H9 (cell line): ENCODE data around the gene SMIM41. TPM values are rescaled to one million over a fixed set of nuclear protein-coding genes. Genes with fewer than 3 reads are reported as not detected.

ENCODE experiments used
- DNase-seq: peaks from one replicate; pipeline ENCODE4 v3.0.0-alpha.2; 2017
- H2AFZ ChIP-seq: one replicate; pipeline ENCODE4 v1.6.1; 2013; ENCODE audit warnings: mild to moderate bottlenecking, low read length, control low read depth, moderate library complexity
- H2AK5ac ChIP-seq: 2 replicates; pipeline ENCODE4 v1.6.1; 2013; ENCODE audit warnings: low read length, control low read depth, mixed read lengths; ENCODE audit not compliant: insufficient read length
- H2BK120ac ChIP-seq: one replicate; pipeline ENCODE4 v1.6.1; 2013; ENCODE audit warnings: low read depth, mild to moderate bottlenecking, low read length, control low read depth, inconsistent platforms; ENCODE audit not compliant: poor library complexity, severe bottlenecking
- H2BK12ac ChIP-seq: 2 replicates; pipeline ENCODE4 v1.6.1; 2013; ENCODE audit warnings: low read length, control low read depth, mixed read lengths, low read depth; ENCODE audit not compliant: insufficient read length
- H2BK15ac ChIP-seq: 2 replicates; pipeline ENCODE4 v1.6.1; 2013; ENCODE audit warnings: low read depth, low read length, control low read depth
- H2BK20ac ChIP-seq: one replicate; pipeline ENCODE4 v1.6.1; 2013; ENCODE audit warnings: low read depth, mild to moderate bottlenecking, low read length, control low read depth, inconsistent platforms; ENCODE audit not compliant: poor library complexity, severe bottlenecking
- H2BK5ac ChIP-seq: 2 replicates; pipeline ENCODE4 v1.6.1; 2013; ENCODE audit warnings: low read length, control low read depth, mixed read lengths; ENCODE audit not compliant: insufficient read length
- H3K14ac ChIP-seq: 2 replicates; pipeline ENCODE4 v1.6.1; 2013; ENCODE audit warnings: low read length, control low read depth; ENCODE audit not compliant: insufficient read depth
- H3K18ac ChIP-seq: 2 replicates; pipeline ENCODE4 v1.6.1; 2013; ENCODE audit warnings: low read depth, mild to moderate bottlenecking, mixed read lengths, low read length, control low read depth; ENCODE audit not compliant: insufficient read length
- H3K23ac ChIP-seq: 2 replicates; pipeline ENCODE4 v1.6.1; 2013; ENCODE audit warnings: low read length, control low read depth, mixed read lengths, low read depth; ENCODE audit not compliant: insufficient read length
- H3K23me2 ChIP-seq: 2 replicates; pipeline ENCODE4 v1.6.1; 2013; ENCODE audit warnings: low read depth, mild to moderate bottlenecking, mixed read lengths, low read length, control low read depth; ENCODE audit not compliant: insufficient read length, poor library complexity, severe bottlenecking
- H3K27ac ChIP-seq: 2 replicates; pipeline ENCODE4 v1.5.1; 2013; ENCODE audit warnings: low read length, control low read depth, mixed read lengths, low read depth; ENCODE audit not compliant: insufficient read length
- H3K27me3 ChIP-seq: 2 replicates; pipeline ENCODE4 v1.6.1; 2013; ENCODE audit warnings: low read length, control low read depth, inconsistent platforms; ENCODE audit not compliant: insufficient read depth
- H3K4ac ChIP-seq: 2 replicates; pipeline ENCODE4 v1.6.1; 2013; ENCODE audit warnings: low read depth, mild to moderate bottlenecking, control low read depth, inconsistent platforms, low read length, moderate library complexity
- H3K4me1 ChIP-seq: 2 replicates; pipeline ENCODE4 v1.6.1; 2013; ENCODE audit warnings: low read length, control low read depth, inconsistent platforms; ENCODE audit not compliant: insufficient read depth
- H3K4me2 ChIP-seq: 2 replicates; pipeline ENCODE4 v1.6.1; 2013; ENCODE audit warnings: low read length, control low read depth, mixed read lengths; ENCODE audit not compliant: insufficient read length, insufficient read depth
- H3K56ac ChIP-seq: 2 replicates; pipeline ENCODE4 v1.6.1; 2013; ENCODE audit warnings: low read depth, mild to moderate bottlenecking, mixed read lengths, low read length, control low read depth; ENCODE audit not compliant: insufficient read length
- H3K79me1 ChIP-seq: 2 replicates; pipeline ENCODE4 v1.6.1; 2013; ENCODE audit warnings: low read depth, mild to moderate bottlenecking, moderate library complexity, low read length, control low read depth, inconsistent platforms; ENCODE audit not compliant: insufficient read depth, poor library complexity, severe bottlenecking
- H3K79me2 ChIP-seq: 2 replicates; pipeline ENCODE4 v1.6.1; 2013; ENCODE audit warnings: low read length, control low read depth, inconsistent platforms; ENCODE audit not compliant: insufficient read depth
- H3K9ac ChIP-seq: 2 replicates; pipeline ENCODE4 v1.6.1; 2013; ENCODE audit warnings: low read length, control low read depth, mixed read lengths; ENCODE audit not compliant: insufficient read length; ENCODE audit errors: extremely low read depth
- H3K9me3 ChIP-seq: one replicate; pipeline ENCODE4 v1.6.1; 2013; ENCODE audit warnings: low read depth, low read length, inconsistent platforms; ENCODE audit not compliant: control insufficient read depth
- H3T11ph ChIP-seq: one replicate; pipeline ENCODE4 v1.6.1; 2013; ENCODE audit warnings: mild to moderate bottlenecking, low read length, control low read depth, inconsistent platforms
- H4K20me1 ChIP-seq: one replicate; pipeline ENCODE4 v1.6.1; 2013; ENCODE audit not compliant: control insufficient read depth, insufficient read length, insufficient read depth
- H4K5ac ChIP-seq: 2 replicates; pipeline ENCODE4 v1.6.1; 2013; ENCODE audit warnings: low read depth, mild to moderate bottlenecking, mixed read lengths, low read length, control low read depth; ENCODE audit not compliant: insufficient read length
- H4K8ac ChIP-seq: replicated peaks from 2 replicates; pipeline ENCODE4 v1.6.1; 2013; ENCODE audit warnings: low read length, control low read depth, mixed read lengths, low read depth; ENCODE audit not compliant: insufficient read length
- H4K91ac ChIP-seq: 2 replicates; pipeline ENCODE4 v1.6.1; 2013; ENCODE audit warnings: low read depth, mild to moderate bottlenecking, moderate library complexity, mixed read lengths, low read length, control low read depth; ENCODE audit not compliant: insufficient read length
- H3K27ac Mint-ChIP-seq, 3 experiments: 2 replicates in 2 of 3; 3 replicates in 1 of 3; pipeline ENCODE4 v1.8.0; 2020 to 2021; ENCODE audit warnings: mixed read lengths in 3 of 3, mild to moderate bottlenecking in 1 of 3, moderate library complexity in 1 of 3
- H3K27me3 Mint-ChIP-seq: 2 replicates; pipeline ENCODE4 v1.8.0; 2021; ENCODE audit warnings: low read depth, mild to moderate bottlenecking, moderate library complexity, mixed read lengths
- H3K36me3 Mint-ChIP-seq, 3 experiments: 2 replicates in 2 of 3; 3 replicates in 1 of 3; pipeline ENCODE4 v1.8.0; 2020 to 2021; ENCODE audit warnings: low read depth in 3 of 3, mixed read lengths in 3 of 3; ENCODE audit not compliant: insufficient read depth in 1 of 3
- H3K4me1 Mint-ChIP-seq, 2 experiments: 2 replicates each; pipeline ENCODE4 v1.8.0; 2020; ENCODE audit warnings: mixed read lengths in 2 of 2
- H3K4me3 Mint-ChIP-seq, 2 experiments: 2 replicates in 1 of 2; 3 replicates in 1 of 2; pipeline ENCODE4 v1.8.0; 2020 to 2021; ENCODE audit warnings: mild to moderate bottlenecking in 2 of 2, mixed read lengths in 2 of 2, moderate library complexity in 1 of 2
- H3K9me3 Mint-ChIP-seq, 2 experiments: 2 replicates in 1 of 2; 3 replicates in 1 of 2; pipeline ENCODE4 v1.8.0; 2020; ENCODE audit warnings: mild to moderate bottlenecking in 2 of 2, mixed read lengths in 2 of 2, moderate library complexity in 1 of 2
- CTCF ChIP-seq: fragments of 200-600 bp; sonication (generic); conservative IDR thresholded peaks from 3 replicates; pipeline ENCODE4 v1.8.0; 2021; ENCODE audit warnings: antibody characterized with exemption, mild to moderate bottlenecking
- WGBS: extraction: QIAGEN DNeasy Blood & Tissue Kit; methylation state at CpG from one replicate; pipeline ENCODE4 v1.1.7; 2013; ENCODE audit warnings: missing lambda C conversion rate, low lambda C conversion rate, mixed read lengths; ENCODE audit not compliant: insufficient read length; ENCODE audit errors: extremely low coverage; 5-methylcytosine and 5-hydroxymethylcytosine counted together
- total RNA-seq: library from RNA; stranded (reverse); gene quantifications from 2 replicates; pipeline ENCODE4 v1.2.1, GENCODE V29; 2021

The SMIM41 gene
- total RNA-seq, 1 experiment from 2014 or later, result not detected

GRCh38 chr12:52082669-52082987 lies 3.1 kb downstream of the SMIM41 start:
- Histone ChIP-seq H3K27ac (no peak overlapping the region), H3K4me1 (no peaks in the 10 kb centered on the region; the same call in 1 of the 2 replicates), H3T11ph (no peak overlapping the region), H3K27me3 (no peaks in the 10 kb centered on the region), H2BK15ac (no peak overlapping the region), H3K4ac (no peak overlapping the region), H3K18ac (no peak overlapping the region), H3K9me3 (no peaks in the 10 kb centered on the region), H2BK120ac (no peak overlapping the region), H3K56ac (no peak overlapping the region), H3K23me2 (no peaks in the 10 kb centered on the region), H3K79me1 (no peaks in the 10 kb centered on the region), H2AFZ (no peak overlapping the region), H4K5ac (no peak overlapping the region), H2BK5ac (no peak overlapping the region), H4K8ac (no peak overlapping the region), H3K9ac (no peak overlapping the region), H3K14ac (no peak overlapping the region; the same call in 1 of the 2 replicates), H4K20me1 (no peaks in the 10 kb centered on the region), H3K79me2 (no peaks in the 10 kb centered on the region), H2BK12ac (no peak overlapping the region), H2BK20ac (no peak overlapping the region), H2AK5ac (no peak overlapping the region), H3K23ac (no peak overlapping the region), H4K91ac (no peak overlapping the region), H3K4me2 (no peak overlapping the region)
- no peaks in the 10 kb centered on the region; the same call in 1 of the 2 replicates for H3K27me3 Mint-ChIP-seq
- no peaks in the 10 kb centered on the region for H3K9me3 Mint-ChIP-seq
- no peak for TF ChIP-seq CTCF
- H3K4me3 Mint-ChIP-seq, result no peak overlapping the region
- no peak overlapping the region for H3K27ac Mint-ChIP-seq
- no CpG with 5 or more reads among the region's 4 CpGs for WGBS
- H3K36me3 Mint-ChIP-seq, result peaks cover 5 to 17% (median 8%) of the 10 kb centered on the region in 3 experiments; a peak in 5 of 7 replicates
- peaks cover 13 to 29% of the 10 kb centered on the region in 2 experiments for H3K4me1 Mint-ChIP-seq
- DNase-seq, result no peak
